GM19193 (cell line): ENCODE measurements around the gene ERG.

Source experiments
- POLR2A ChIP-seq: IDR thresholded peaks from 4 replicates; pipeline ENCODE4 v1.6.1; 2011; ENCODE audit not compliant: insufficient read depth, insufficient read length; ENCODE audit errors: extremely low read depth

The ERG gene

GRCh38 chr21:38472412-38473108 is 25.7 kb downstream of the ERG start:
- TF ChIP-seq POLR2A, result no peak

GRCh38 chr21:38471766-38472165 is 26.5 kb downstream of the ERG start:
- TF ChIP-seq POLR2A, result no peak

- no peak for TF ChIP-seq POLR2A
Observed at GRCh38 chr21:38470755-38471154, 27.5 kb downstream of the ERG start.

- TF ChIP-seq POLR2A, result no peak
Observed at GRCh38 chr21:38469642-38470041, 28.6 kb downstream of the ERG start.

GRCh38 chr21:38468989-38469388 is 29.3 kb downstream of the ERG start:
- no peak for TF ChIP-seq POLR2A

GRCh38 chr21:38467911-38468310 is 30.4 kb downstream of the ERG start:
- no peak for TF ChIP-seq POLR2A

GRCh38 chr21:38467374-38467773 is 30.9 kb downstream of the ERG start:
- TF ChIP-seq POLR2A, result no peak

- no peak for TF ChIP-seq POLR2A
Observed at GRCh38 chr21:38460171-38460742, 38.0 kb downstream of the ERG start.

GRCh38 chr21:38459490-38459889 is 38.8 kb downstream of the ERG start:
- TF ChIP-seq POLR2A, result no peak

- TF ChIP-seq POLR2A, result no peak
Observed at GRCh38 chr21:38455403-38455802, 42.9 kb downstream of the ERG start.

GRCh38 chr21:38454702-38455101 is 43.6 kb downstream of the ERG start:
- no peak for TF ChIP-seq POLR2A

GRCh38 chr21:38454161-38454560 is 44.1 kb downstream of the ERG start:
- TF ChIP-seq POLR2A, result no peak

GRCh38 chr21:38448671-38449385 is 49.4 kb downstream of the ERG start:
- TF ChIP-seq POLR2A, result no peak

- no peak for TF ChIP-seq POLR2A
Observed at GRCh38 chr21:38447611-38448010, 50.7 kb downstream of the ERG start.

- TF ChIP-seq POLR2A, result no peak
Observed at GRCh38 chr21:38444691-38445090, 53.6 kb downstream of the ERG start.

- no peak for TF ChIP-seq POLR2A
Observed at GRCh38 chr21:38443110-38443509, 55.2 kb downstream of the ERG start.
